ENCODE measurements around the gene NQO2. TPM values are rescaled to one million over a fixed set of nuclear protein-coding genes. Genes with fewer than 3 reads are reported as not detected.
A peak's percentile ranks its signal among the peaks of the same experiment; 100 is the strongest.

NQO2 gene
- polyA plus RNA-seq (2011; rRNA removed) (32.4 and 34.3 TPM in 2 replicates), polyA minus RNA-seq (2011; rRNA and poly(A)+ RNA removed) (19.9 and 24.7 TPM in 2 replicates)

DNA sequence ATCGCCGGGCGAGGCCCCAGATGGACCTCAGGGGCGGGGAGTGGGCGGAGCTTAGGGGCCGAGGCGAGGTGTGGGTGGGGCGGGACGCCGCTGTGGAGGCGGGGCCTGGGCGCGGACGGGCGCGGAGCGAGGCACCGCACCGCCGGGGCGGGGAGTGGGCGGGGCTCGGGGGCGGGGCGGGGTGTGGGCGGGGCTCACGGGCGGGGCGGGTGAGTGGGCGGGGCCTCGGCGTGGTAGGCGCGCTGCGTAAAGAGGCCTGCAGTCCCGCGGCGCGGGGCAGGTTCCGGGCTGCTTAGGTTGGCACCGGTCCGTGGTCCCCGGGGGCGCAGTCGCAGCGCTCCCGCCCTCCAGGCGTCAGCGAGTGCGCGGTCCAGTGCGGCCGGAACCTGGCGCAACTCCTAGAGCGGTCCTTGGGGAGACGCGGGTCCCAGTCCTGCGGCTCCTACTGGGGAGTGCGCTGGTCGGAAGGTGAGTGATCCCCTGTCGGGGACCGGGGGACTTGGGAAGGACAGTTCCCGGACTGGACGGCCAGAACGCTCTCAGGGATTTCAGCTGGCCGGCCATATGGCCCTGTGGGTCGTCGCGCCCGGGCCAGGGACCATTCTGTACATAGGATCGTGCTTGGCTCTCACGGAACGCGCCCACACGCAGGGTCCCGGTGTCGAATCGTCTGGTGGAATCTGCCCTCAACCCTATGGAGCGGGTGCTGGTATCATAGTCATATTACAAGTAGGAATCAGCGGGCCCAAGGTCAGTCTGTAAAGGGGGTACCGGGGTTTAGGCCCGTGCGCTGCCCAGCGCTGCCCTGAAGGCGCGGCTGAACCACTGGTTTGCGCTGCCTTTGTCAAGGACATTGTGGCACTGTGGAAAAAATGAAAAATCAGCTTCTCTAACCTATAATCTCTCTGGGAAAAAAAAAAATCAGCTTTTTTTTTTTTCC is at the start of gene NQO2:
Gene NQO2, plus strand, starts transcription at position 277 of the 940 bp plus-strand sequence. CDS start 6,659 bp downstream, outside the sequence.
- TF ChIP-seq, protein P1, sequence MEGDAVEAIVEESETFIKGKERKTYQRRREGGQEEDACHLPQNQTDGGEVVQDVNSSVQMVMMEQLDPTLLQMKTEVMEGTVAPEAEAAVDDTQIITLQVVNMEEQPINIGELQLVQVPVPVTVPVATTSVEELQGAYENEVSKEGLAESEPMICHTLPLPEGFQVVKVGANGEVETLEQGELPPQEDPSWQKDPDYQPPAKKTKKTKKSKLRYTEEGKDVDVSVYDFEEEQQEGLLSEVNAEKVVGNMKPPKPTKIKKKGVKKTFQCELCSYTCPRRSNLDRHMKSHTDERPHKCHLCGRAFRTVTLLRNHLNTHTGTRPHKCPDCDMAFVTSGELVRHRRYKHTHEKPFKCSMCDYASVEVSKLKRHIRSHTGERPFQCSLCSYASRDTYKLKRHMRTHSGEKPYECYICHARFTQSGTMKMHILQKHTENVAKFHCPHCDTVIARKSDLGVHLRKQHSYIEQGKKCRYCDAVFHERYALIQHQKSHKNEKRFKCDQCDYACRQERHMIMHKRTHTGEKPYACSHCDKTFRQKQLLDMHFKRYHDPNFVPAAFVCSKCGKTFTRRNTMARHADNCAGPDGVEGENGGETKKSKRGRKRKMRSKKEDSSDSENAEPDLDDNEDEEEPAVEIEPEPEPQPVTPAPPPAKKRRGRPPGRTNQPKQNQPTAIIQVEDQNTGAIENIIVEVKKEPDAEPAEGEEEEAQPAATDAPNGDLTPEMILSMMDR (IDR thresholded peaks at IDR 0.05; ENCODE audit: low read depth, low read length): no peak
- CTCF ChIA-PET: interaction anchor here (0.6 to 4.2 kb wide), 11 partner anchors 10 to 718 kb away, joined by 3 to 24 read pairs (median 3); no protein-coding TSS in a partner anchor
- peak; percentile 34 for DNase-seq (ENCODE audit: low read depth, low spot score)
- peak within 1 kb of the TSS; percentile 47 for H3K27ac ChIP-seq (ENCODE audit: low read depth, low read length)
- H3K9me3 ChIP-seq (ENCODE audit: control insufficient read depth, insufficient read depth, low read length): no peaks in the 10 kb centered on the region; the same call in 1 of the 2 replicates
- peak within 1 kb of the TSS; percentile 87 for H3K4me3 ChIP-seq (ENCODE audit: low read depth, low read length)
- no peaks in the 10 kb centered on the region for H3K27me3 ChIP-seq (ENCODE audit: control insufficient read depth, insufficient read depth, low read length)
- POLR2A ChIA-PET: interaction anchor here (0.5 to 1.8 kb wide), 9 partner anchors 8 to 266 kb away, joined by 3 to 11 read pairs (median 4); partner anchors contain the start of gene RIPK1

- CTCF ChIA-PET: interaction anchor here (0.6 to 3.4 kb wide), 5 partner anchors 11 to 212 kb away, joined by 3 to 46 read pairs (median 6); no protein-coding TSS in a partner anchor
These were observed 49.0 kb upstream of the NQO2 start for GRCh38 chr6:2950713-2951112.

GRCh38 chr6:2951728-2952127 is 48.0 kb upstream of the NQO2 start:
- H3K27ac ChIP-seq (ENCODE audit: low read depth, low read length): no peak overlapping the region
- ChIA-PET POLR2A (interaction anchor here (0.8 to 1.9 kb wide), 2 partner anchors 14 to 38 kb away, joined by 3 to 27 read pairs; no protein-coding TSS in a partner anchor), CTCF (interaction anchor here (0.7 to 3.9 kb wide), 50 partner anchors 10 to 1001 kb away, joined by 3 to 165 read pairs (median 8); partner anchors contain the start of genes MYLK4, NQO2, RIPK1 and SERPINB1)

More at GRCh38 chr6:2950713-2951112, 49.0 kb upstream of the NQO2 start:
- Histone ChIP-seq H3K27ac (ENCODE audit: low read depth, low read length) (no peak overlapping the region), H3K9me3 (ENCODE audit: control insufficient read depth, insufficient read depth, low read length) (no peaks in the 10 kb centered on the region), H3K27me3 (ENCODE audit: control insufficient read depth, insufficient read depth, low read length) (no peaks in the 10 kb centered on the region), H3K4me3 (ENCODE audit: low read depth, low read length) (no peak overlapping the region)
- DNase-seq (ENCODE audit: low read depth, low spot score): no peak
- POLR2A ChIA-PET: no interaction called here
- TF ChIP-seq, protein P1 (IDR thresholded peaks at IDR 0.05; ENCODE audit: low read depth, low read length): no peak

GRCh38 chr6:2952557-2953095 is 47.1 kb upstream of the NQO2 start:
- Histone ChIP-seq H3K27ac (ENCODE audit: low read depth, low read length) (peak overlapping the region; percentile 65), H3K4me3 (ENCODE audit: low read depth, low read length) (0 out of 2 replicates have a peak overlapping the region, but pooled peaks have one; percentile 11), H3K27me3 (ENCODE audit: control insufficient read depth, insufficient read depth, low read length) (no peaks in the 10 kb centered on the region), H3K9me3 (ENCODE audit: control insufficient read depth, insufficient read depth, low read length) (no peaks in the 10 kb centered on the region)
- POLR2A ChIA-PET: interaction anchor here (0.7 to 1.9 kb wide), 5 partner anchors 14 to 187 kb away, joined by 3 to 27 read pairs (median 3); partner anchors contain the start of gene SERPINB6
- TF ChIP-seq, protein P1 (IDR thresholded peaks at IDR 0.05; ENCODE audit: low read depth, low read length): peak; percentile 99
- CTCF ChIA-PET: interaction anchor here (0.5 to 3.9 kb wide), 71 partner anchors 9 to 1356 kb away, joined by 3 to 165 read pairs (median 5); partner anchors contain the start of genes MYLK4, NQO2, RIPK1 and SERPINB1
- peak; percentile 75 for DNase-seq (ENCODE audit: low read depth, low spot score)

More at GRCh38 chr6:2951728-2952127, 48.0 kb upstream of the NQO2 start:
- TF ChIP-seq, protein P1 (IDR thresholded peaks at IDR 0.05; ENCODE audit: low read depth, low read length): no peak
- Histone ChIP-seq H3K4me3 (ENCODE audit: low read depth, low read length) (no peak overlapping the region), H3K27me3 (ENCODE audit: control insufficient read depth, insufficient read depth, low read length) (no peaks in the 10 kb centered on the region), H3K9me3 (ENCODE audit: control insufficient read depth, insufficient read depth, low read length) (no peaks in the 10 kb centered on the region)
- no peak for DNase-seq (ENCODE audit: low read depth, low spot score)
